ENCODE results near the gene MYO5C.

GRCh38 chr15:52224211-52224610 is 71.4 kb downstream of the MYO5C start:
- no peak for TF ChIP-seq EP300 (IDR thresholded peaks at IDR 0.05; ENCODE audit: low read depth)
- no peak for TF ChIP-seq POLR2A (IDR thresholded peaks at IDR 0.05)

Measured in transverse colon (tissue), 1 donor.